ENCODE measurements around the gene TEC.

- no peak for TF ChIP-seq POLR2A (IDR thresholded peaks at IDR 0.05)
- no peak for TF ChIP-seq CTCF (IDR thresholded peaks at IDR 0.05)
- TF ChIP-seq EP300 (IDR thresholded peaks at IDR 0.05): no peak
These were observed 72.7 kb downstream of the TEC start for GRCh38 chr4:48196758-48197504.
